ENCODE data around the gene ZNF280C.

DNA sequence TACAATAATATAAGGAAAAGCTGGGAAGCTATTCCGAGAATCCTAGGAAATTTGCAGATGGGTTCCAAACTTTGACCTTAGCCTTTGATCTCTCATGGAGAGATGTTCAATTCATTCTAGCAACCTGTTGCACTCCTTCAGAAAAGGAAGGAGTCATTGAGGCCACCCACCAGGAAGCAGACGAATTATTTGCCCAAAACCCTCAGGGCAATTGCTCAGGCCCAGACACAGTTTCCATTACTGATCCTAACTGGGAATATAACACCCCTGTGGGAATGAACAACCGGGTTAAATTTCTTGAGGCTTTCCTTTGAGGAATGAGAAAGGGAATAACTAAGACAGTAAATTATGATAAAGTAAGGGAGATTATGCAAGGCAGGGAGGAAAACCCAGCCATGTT, 13.5 kb upstream of the ZNF280C start:
- TF ChIP-seq, protein P1, sequence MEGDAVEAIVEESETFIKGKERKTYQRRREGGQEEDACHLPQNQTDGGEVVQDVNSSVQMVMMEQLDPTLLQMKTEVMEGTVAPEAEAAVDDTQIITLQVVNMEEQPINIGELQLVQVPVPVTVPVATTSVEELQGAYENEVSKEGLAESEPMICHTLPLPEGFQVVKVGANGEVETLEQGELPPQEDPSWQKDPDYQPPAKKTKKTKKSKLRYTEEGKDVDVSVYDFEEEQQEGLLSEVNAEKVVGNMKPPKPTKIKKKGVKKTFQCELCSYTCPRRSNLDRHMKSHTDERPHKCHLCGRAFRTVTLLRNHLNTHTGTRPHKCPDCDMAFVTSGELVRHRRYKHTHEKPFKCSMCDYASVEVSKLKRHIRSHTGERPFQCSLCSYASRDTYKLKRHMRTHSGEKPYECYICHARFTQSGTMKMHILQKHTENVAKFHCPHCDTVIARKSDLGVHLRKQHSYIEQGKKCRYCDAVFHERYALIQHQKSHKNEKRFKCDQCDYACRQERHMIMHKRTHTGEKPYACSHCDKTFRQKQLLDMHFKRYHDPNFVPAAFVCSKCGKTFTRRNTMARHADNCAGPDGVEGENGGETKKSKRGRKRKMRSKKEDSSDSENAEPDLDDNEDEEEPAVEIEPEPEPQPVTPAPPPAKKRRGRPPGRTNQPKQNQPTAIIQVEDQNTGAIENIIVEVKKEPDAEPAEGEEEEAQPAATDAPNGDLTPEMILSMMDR (IDR thresholded peaks at IDR 0.05; ENCODE audit: borderline replicate concordance, extremely low read depth, low read length, poor library complexity, severe bottlenecking), result no peak
- no peak for TF ChIP-seq EZH2 (IDR thresholded peaks at IDR 0.05; ENCODE audit: borderline replicate concordance, low read depth, low read length, severe bottlenecking)
